NT2/D1 (cell line): ENCODE results near the gene TMEM51.

Source experiments
- DNase-seq: peaks from one replicate; pipeline ENCODE4 v3.0.0-alpha.2; 2011; ENCODE audit warnings: low read depth, low spot score
- H3K27me3 ChIP-seq: 2 replicates; pipeline ENCODE4 v1.6.0; 2011; ENCODE audit warnings: mild to moderate bottlenecking; ENCODE audit not compliant: insufficient read length, insufficient read depth
- H3K36me3 ChIP-seq: 2 replicates; pipeline ENCODE4 v1.6.1; 2011; ENCODE audit warnings: mild to moderate bottlenecking, low read length, mixed read lengths; ENCODE audit not compliant: insufficient read depth, insufficient read length
- H3K4me1 ChIP-seq: 2 replicates; pipeline ENCODE4 v1.5.1; 2011; ENCODE audit not compliant: insufficient read depth, insufficient read length
- H3K4me3 ChIP-seq: 2 replicates; pipeline ENCODE4 v1.5.1; 2011; ENCODE audit warnings: low read depth; ENCODE audit not compliant: insufficient read length
- H3K9ac ChIP-seq: 2 replicates; pipeline ENCODE4 v1.6.0; 2011; ENCODE audit warnings: low read depth; ENCODE audit not compliant: insufficient read length
- H3K9me3 ChIP-seq: 2 replicates; pipeline ENCODE4 v1.5.1; 2011; ENCODE audit warnings: mild to moderate bottlenecking, low read length; ENCODE audit not compliant: insufficient read depth
- SUZ12 ChIP-seq: IDR thresholded peaks from 2 replicates; pipeline ENCODE4 v1.6.1; 2011; ENCODE audit not compliant: insufficient read length, insufficient read depth; ENCODE audit errors: extremely low read depth
- YY1 ChIP-seq: IDR thresholded peaks from 2 replicates; pipeline ENCODE4 v1.6.1; 2011; ENCODE audit not compliant: insufficient read length, insufficient read depth
- ZNF274 ChIP-seq: IDR thresholded peaks from 2 replicates; pipeline ENCODE4 v1.6.1; 2011; ENCODE audit warnings: mild to moderate bottlenecking, low read depth, low read length

The TMEM51 gene

GRCh38 chr1:15188130-15188524 lies 34.6 kb downstream of the TMEM51 start:
- Histone ChIP-seq H3K36me3 (no peaks in the 10 kb centered on the region), H3K9me3 (no peaks in the 10 kb centered on the region), H3K4me1 (peaks cover 3% of the 10 kb centered on the region), H3K27me3 (no peaks in the 10 kb centered on the region), H3K4me3 (no peak overlapping the region), H3K9ac (no peak overlapping the region)
- no peak for DNase-seq
- TF ChIP-seq YY1 (no peak), SUZ12 (no peak), ZNF274 (no peak)

GRCh38 chr1:15188678-15189077 lies 35.1 kb downstream of the TMEM51 start:
- DNase-seq, result no peak

GRCh38 chr1:15189692-15190370 lies 36.3 kb downstream of the TMEM51 start:
- Histone ChIP-seq H3K4me1 (peaks cover 3% of the 10 kb centered on the region), H3K36me3 (no peaks in the 10 kb centered on the region), H3K27me3 (no peaks in the 10 kb centered on the region), H3K9ac (no peak overlapping the region), H3K9me3 (no peaks in the 10 kb centered on the region), H3K4me3 (no peak overlapping the region)
- DNase-seq, result no peak
- TF ChIP-seq ZNF274 (no peak), SUZ12 (no peak), YY1 (no peak)

More at GRCh38 chr1:15188678-15189077, 35.1 kb downstream of the TMEM51 start:
- H3K4me3 ChIP-seq, result no peak overlapping the region
- H3K36me3 ChIP-seq, result no peaks in the 10 kb centered on the region
- no peaks in the 10 kb centered on the region for H3K27me3 ChIP-seq
- no peak overlapping the region for H3K9ac ChIP-seq
- H3K4me1 ChIP-seq, result peaks cover 3% of the 10 kb centered on the region
- TF ChIP-seq YY1, result no peak
- no peak for TF ChIP-seq ZNF274
- no peak for TF ChIP-seq SUZ12
- no peaks in the 10 kb centered on the region for H3K9me3 ChIP-seq

GRCh38 chr1:15191267-15191666 lies 37.7 kb downstream of the TMEM51 start:
- H3K9me3 ChIP-seq, result no peaks in the 10 kb centered on the region
- no peak for TF ChIP-seq ZNF274
- no peak for TF ChIP-seq SUZ12
- TF ChIP-seq YY1, result no peak
- peaks cover 3% of the 10 kb centered on the region for H3K4me1 ChIP-seq
- H3K27me3 ChIP-seq, result no peaks in the 10 kb centered on the region
- H3K36me3 ChIP-seq, result no peaks in the 10 kb centered on the region
- no peak overlapping the region for H3K4me3 ChIP-seq
- H3K9ac ChIP-seq, result no peak overlapping the region
- DNase-seq, result no peak

- Histone ChIP-seq H3K36me3 (no peaks in the 10 kb centered on the region), H3K4me3 (no peak overlapping the region), H3K27me3 (no peaks in the 10 kb centered on the region), H3K9me3 (no peaks in the 10 kb centered on the region), H3K4me1 (peaks cover 3% of the 10 kb centered on the region), H3K9ac (no peak overlapping the region)
- no peak for DNase-seq
- TF ChIP-seq SUZ12 (no peak), YY1 (no peak), ZNF274 (no peak)
Observed at GRCh38 chr1:15191770-15192169, 38.2 kb downstream of the TMEM51 start.

- Histone ChIP-seq H3K36me3 (no peaks in the 10 kb centered on the region), H3K27me3 (no peaks in the 10 kb centered on the region), H3K9ac (peak overlapping the region; percentile 21), H3K9me3 (no peaks in the 10 kb centered on the region), H3K4me3 (no peak overlapping the region), H3K4me1 (peaks cover 8% of the 10 kb centered on the region)
- no peak for TF ChIP-seq YY1
- TF ChIP-seq ZNF274, result no peak
- TF ChIP-seq SUZ12, result no peak
- DNase-seq, result no peak
Observed at GRCh38 chr1:15192916-15193550, 39.5 kb downstream of the TMEM51 start.

GRCh38 chr1:15195420-15196052 lies 42.0 kb downstream of the TMEM51 start:
- no peak for DNase-seq
- Histone ChIP-seq H3K27me3 (no peaks in the 10 kb centered on the region), H3K9me3 (no peaks in the 10 kb centered on the region), H3K9ac (no peak overlapping the region), H3K36me3 (no peaks in the 10 kb centered on the region), H3K4me1 (peaks cover 5% of the 10 kb centered on the region), H3K4me3 (no peak overlapping the region)
- TF ChIP-seq SUZ12, result no peak
